ENCODE data around the gene DIPK1A.

Gene DIPK1A

GRCh38 chr1:92949937-92950817, 11.1 kb downstream of the DIPK1A start:
- DNase-seq = no peak

GRCh38 chr1:92948071-92948470, 13.2 kb downstream of the DIPK1A start:
- DNase-seq = no peak

DNA sequence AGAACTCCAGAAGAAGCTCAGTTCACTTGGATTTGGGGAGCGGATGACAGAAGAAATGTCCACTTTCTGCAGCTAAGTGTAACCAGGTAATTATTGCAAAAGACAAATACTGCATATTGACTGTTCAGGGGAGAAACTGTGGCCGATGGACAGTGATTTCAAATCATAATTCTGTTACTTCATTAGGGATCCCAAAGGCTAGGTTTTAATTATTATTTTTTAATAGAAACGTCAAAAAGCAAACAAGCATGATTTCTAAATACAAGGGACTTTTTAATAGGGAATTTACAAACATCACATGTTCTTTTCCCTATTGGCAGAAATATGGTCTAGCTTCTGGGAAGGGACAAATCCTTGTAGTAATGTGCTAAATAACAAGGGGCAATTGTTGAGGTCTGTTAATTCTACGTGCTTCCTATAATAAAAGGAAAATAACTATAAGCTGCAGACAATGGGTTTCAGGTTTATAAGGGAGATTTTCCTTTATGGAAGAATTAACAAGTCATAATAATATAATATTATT, 15.5 kb downstream of the DIPK1A start:
- no peak for DNase-seq

DNA sequence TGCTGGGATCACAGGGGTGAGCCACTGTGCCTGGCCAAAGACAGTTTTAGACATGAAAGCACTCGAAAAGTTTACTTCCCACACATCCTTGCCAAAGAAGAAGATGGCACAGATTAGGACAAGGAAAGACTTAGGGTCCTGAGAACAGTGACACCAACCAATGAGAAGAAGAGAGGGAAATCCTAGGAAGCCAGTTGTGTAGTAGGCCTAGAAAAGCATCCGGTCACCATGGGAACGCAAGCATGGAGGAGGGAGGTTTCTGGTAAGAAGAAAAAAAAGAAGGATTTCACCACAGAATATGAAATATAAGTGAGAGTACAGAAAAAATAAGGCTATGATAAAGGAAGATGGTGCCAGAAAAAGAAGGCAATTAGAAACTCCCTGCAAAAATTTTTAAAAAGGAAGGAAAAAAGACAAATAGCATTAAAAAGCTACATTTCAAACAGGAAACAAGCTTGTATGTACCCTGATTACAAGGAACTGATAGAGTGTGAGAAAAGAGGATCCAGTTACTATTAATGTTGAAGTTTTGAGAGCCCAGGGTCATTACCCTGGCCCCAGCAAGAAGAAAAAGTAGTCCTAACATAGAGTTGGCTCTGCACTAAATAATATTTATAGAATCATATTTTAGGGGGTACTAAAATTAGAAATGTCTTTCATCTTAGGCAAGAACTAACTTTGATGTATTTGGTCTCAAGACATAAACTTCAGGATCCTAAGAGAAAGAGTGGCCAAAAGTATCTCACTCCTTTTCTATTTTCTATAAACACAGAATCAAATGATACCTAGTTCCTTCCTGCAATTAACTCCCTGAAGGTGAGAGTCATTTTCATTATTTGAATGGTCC, 16.1 kb downstream of the DIPK1A start:
- no peak for DNase-seq

- DNase-seq = no peak
Observed at GRCh38 chr1:92943502-92943847, 17.8 kb downstream of the DIPK1A start.

- no peak for DNase-seq
Observed at GRCh38 chr1:92940541-92940940, 20.7 kb downstream of the DIPK1A start.

- DNase-seq = no peak
Observed at GRCh38 chr1:92937731-92938130, 23.5 kb downstream of the DIPK1A start.

- no peak for DNase-seq
Observed at GRCh38 chr1:92936865-92937264, 24.4 kb downstream of the DIPK1A start.

GRCh38 chr1:92934395-92935378, 26.6 kb downstream of the DIPK1A start:
- no peak for DNase-seq

DNA sequence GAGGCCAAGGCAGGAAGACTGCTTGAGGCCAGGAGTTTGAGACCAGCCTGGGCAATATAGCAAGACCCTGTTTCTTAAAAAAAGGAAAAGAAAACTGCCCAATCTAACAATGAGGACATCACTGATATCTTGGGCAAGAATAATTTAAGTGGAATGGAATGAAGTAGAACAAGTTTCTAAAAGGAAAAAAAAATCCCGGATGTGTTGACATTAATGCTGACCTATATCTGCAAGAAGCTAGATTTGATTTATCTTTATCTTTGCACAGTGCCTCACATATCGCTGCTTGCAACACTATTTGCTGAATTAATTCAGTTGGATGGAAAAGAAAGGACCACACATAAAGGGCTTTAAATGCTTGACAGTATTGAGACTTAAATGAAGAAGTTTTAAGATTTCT, 27.8 kb downstream of the DIPK1A start:
- DNase-seq = no peak

- no peak for DNase-seq
Observed at GRCh38 chr1:92931691-92932090, 29.6 kb downstream of the DIPK1A start.

DNA sequence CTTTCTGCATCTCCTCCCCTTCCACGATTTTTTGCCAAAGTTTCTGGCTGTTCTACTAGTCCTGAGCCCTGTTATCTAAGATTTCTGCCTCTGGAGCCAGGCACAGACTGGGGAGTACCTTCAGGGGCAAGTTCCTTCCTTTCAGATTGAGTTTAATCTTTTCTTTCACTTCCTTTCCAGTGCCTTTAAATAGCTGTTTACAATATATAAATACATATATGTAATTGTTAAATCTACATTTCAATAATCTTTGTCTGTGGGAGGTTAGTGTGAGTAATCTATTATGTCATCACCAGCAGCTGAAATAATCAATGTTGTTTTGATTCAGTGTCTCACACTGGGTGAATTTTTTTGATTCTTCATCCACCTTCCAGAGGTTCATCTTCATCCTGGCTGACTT, 31.8 kb downstream of the DIPK1A start:
- DNase-seq = no peak

DNA sequence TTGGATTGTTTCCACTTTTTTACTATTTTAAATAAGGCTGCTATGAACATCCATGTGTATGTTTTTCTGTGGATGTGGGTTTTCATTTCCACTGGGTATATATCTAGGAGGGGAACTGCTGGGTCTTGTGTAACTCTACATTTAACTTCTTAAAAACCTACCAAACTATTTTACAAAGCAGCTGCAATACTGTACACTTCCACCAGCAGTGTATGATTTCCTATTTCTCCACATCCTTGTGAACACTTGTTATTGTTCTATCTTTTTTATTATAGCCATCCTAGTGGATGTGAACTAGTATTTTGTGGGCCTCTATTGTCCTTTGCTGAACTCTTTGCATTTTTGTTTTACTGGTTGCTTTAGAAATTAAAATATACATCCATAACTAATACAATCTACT, 33.4 kb downstream of the DIPK1A start:
- no peak for DNase-seq

DNA sequence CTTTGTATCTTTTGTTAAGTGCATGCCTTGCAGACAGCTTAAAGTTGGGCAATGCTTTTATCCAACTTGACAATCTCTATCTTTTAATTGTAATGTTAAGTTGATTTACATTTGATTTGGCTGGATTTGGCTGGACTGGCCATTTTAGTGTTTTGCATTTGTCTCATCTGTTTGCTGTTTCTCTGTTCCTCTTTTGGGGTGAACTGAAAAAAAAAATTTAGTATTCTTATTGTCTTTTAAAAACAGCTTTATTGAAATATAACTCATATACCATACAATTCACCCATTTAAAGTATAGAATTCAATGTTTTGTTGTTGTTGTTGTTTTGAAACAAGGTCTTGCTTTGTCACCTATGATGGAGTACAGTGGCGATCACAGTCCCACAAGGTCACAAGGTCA, 34.4 kb downstream of the DIPK1A start:
- no peak for DNase-seq

- no peak for DNase-seq
Observed at GRCh38 chr1:92924501-92924900, 36.8 kb downstream of the DIPK1A start.

DNA sequence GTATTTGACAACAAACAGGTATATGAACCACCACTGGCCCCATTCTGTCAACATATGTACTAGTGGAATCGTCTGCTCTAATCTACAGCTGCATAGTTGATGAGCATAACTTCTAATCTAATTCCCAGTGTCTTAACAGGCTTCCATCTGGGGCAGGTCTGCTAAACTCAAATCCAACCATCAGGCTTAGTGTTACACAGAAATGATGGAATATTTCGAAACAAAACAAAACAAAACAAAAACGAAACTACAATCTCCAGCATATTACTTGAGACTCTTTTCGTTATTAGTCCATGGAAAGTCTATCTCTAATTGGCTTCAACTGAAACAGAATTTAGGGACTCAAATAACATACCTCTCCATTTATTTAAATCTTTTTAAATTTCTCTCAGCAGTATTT, 37.6 kb downstream of the DIPK1A start:
- DNase-seq = no peak

- no peak for DNase-seq
Observed at GRCh38 chr1:92922356-92923035, 38.8 kb downstream of the DIPK1A start.

DNA sequence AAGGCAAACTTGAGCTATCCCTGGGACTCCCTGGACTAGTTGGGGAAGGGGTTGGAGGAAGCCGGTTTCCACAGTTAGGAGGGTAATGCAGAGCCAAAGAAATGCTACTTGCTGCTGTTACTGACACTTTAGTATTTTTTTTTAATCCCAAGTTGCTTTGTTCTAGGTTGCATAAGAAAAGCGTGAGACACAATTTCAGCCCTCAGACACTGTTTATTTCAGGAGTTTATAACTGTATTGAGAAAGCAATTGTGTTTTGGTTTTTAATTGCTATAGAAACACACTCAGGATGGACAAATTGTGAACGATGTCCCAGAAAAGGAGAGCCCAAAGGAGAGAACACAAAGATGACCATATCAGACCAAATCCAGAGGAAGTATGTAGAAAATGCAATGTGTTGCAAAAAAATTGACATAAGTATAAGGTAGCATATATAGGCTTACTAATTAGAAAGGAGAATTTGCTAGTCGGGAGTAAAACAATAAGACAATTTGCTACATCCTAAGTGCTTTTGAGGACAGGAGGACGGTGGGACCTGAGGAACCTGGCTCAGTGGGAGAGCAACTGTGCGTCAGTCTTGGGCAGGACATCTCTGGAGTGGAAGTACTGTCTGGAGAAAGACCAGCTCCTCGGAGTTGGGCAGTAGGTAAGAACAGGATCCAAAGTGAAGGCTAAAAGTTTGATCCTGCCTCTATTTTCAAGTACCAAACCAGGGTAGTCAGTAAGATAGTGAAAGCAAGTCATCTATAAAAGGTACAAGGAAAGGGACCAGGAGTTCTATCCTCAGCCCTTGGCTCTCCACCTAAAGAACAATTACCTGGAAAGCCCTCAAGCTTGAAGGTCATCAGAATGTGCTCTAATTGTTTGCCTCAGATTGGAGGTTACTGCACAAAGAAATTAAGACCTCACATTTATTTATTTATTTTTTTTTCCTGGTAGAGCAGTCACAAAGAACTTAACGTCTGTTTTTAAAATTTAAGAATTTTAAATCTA, 39.9 kb downstream of the DIPK1A start:
- no peak for DNase-seq

- DNase-seq = no peak
Observed at GRCh38 chr1:92916899-92917298, 44.4 kb downstream of the DIPK1A start.

DNA sequence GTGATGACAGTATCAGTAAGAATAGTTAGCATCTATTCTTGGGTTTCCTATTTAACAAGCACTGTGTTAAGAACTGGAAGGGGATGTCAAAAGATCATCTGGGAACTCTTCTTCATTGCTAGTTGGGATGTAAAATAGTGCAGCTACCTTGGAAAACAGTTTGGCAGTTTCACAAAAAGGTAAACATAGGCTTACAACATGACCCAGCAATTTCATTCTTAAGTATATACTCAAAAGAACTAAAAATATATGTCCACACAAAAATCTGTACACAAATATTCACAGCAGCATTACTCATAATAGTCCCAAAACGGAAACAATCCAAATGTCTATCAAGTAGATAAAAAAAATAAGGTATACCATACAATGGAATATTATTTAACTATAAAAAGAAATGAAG, 45.7 kb downstream of the DIPK1A start:
- DNase-seq = no peak
